GM19468 (cell line): ENCODE measurements around the gene ANTXR2.
A peak's percentile ranks its signal among the peaks of the same experiment; 100 is the strongest.

Source experiments
- ATAC-seq: cut with Tn5 transposase; IDR thresholded peaks from one replicate; pipeline ENCODE4 v1.9.1; 2021; ENCODE audit warnings: mild to moderate bottlenecking, moderate library complexity, moderate number of reproducible peaks; ENCODE audit not compliant: unreplicated experiment; ENCODE audit errors: extremely low read depth

The ANTXR2 gene

DNA sequence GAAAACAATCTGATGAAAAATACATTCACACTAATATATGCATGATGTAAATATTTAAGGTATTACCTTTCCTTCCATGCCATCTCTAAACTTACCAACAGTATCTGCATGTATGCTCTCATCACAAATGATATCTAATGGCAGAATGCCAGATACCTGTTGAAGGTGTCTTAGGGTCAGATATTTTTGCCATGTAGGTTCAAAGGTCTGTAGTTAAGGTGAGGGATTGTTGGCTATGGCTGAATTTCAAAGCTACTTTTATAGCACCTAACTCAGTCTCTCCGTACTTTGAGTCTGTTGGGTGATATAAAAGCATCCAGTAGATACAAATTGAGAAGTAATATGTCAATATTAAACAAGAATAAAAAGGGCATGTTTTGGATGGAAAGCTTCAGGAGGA is 19.8 kb upstream of the ANTXR2 start:
- ATAC-seq, result no peak

DNA sequence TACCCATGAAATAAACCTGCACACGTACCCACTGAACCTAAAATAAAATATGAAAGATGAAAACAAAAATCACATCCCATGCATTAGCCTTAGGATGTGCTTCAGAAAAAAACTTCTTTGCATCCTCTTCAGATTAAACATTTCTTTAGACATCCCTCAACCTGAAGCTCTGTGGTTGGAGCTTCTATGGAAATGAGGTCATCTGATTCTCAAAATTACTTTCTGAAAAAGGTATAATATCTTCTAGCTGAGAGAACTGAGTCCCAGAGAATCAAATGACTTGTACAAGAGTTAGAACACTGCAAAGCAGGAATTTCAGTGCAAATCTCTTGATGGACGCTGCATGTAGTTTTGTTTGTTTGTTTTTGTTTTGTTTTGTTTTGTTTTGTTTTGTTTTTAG is 19.1 kb upstream of the ANTXR2 start:
- ATAC-seq, result no peak

DNA sequence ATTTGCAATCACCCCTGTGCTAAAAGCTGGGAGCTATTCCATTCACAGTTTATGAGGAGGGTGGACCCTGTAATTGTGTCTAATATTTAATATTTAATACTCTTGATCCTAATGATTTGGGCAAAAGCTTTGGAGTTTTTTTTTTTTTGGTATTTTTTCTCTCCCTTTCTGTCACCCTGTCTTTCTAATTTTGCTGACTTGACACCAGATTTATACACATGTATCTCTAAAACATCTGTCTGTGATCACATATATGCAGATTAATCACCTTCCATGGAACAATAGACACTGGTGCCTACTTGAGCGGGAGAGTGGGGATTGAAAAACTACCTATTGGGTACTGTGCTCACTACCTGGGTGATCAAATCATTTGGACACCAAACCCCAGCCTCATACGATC is 18.7 kb upstream of the ANTXR2 start:
- ATAC-seq, result no peak

DNA sequence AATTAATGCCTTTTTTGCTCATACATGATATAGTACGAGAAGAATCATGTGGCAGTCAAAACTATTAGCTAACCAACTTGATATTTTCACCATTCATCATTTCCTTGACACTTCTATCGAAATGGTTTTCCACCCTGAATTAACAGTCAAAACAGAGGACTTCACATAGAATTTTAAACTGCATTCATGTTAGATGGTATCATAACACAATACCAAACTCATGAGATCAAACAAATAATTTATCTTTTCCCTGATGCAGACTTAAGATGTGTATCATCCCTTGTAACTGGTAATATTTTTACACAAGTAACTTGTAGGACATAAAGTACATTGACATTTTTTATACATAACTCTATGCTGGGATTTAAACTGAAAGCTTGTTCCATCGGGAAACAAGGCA is 18.2 kb upstream of the ANTXR2 start:
- no peak for ATAC-seq

DNA sequence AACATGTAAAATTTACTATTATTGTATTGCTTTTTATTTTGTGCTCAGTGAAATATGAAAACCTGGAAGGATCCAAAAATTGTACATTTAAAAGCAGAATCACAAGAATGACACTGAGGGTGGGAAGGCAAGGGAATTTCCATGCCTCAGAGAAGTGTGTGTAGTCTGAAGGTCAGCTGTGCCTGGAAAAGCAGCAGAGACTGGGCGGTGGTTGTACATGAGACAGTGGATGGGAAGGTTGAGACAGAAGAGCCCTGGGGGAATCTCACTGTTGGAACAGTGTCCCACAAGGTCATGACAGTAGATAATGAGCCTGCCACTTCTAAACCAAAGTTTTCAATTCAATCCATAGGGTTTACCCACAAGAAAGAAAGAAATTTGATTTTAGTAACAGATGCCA is 17.1 kb upstream of the ANTXR2 start:
- ATAC-seq, result no peak

DNA sequence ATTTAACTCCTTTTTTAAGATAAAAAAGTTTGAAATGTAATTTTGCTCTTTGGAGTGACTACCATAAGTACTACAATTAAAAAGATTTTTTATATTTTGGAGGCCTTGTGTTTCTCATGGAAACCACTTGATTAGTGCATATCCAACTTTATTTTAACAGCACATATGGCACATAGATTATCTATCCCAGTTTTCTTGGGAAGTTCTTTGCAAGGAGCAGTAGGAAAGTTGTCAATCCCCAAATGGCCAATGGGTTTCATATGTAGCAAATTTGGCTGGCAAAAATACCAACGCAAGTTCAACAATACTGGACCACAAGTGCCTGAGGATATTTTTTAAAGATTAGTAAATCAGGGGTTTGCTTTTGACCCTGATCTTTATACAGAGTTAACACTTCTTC is 15.4 kb upstream of the ANTXR2 start:
- ATAC-seq, result no peak

DNA sequence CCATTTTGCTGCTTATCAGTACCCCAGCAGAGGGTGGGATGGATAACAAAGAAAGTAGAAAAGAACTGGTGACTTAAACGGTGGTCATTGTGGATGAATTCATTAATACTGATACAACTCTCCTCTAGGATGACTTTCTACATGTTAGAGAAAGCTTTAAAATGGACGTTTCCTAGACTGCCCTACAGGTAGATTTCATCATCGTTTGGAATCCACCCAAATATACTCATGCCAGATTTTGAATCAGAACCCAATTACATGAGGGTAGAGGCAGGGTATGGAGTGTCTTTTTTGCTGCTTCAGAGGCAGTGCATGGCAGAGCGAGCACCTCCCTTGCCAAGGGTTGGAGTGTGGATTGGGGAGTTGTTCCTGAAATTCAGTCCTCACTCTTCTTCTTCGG is 13.3 kb upstream of the ANTXR2 start:
- ATAC-seq, result no peak

DNA sequence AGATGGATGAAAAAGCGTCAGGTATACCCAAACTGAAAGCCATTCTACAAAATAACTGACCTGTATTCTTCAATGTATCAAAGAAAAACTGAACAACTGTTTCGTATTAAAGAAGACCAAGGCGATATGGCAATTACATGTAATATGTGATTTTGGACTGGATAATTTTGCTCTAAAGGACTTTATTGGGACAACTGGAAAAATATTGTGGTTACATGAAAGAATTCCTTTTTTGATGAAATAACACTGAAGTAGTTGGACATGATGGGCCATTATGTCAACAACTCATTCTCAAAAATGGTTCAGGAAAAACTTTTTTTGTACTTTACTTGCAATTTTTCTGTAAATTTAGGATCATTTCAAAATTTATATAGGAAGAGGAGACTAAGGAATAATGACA is 12.1 kb upstream of the ANTXR2 start:
- no peak for ATAC-seq

DNA sequence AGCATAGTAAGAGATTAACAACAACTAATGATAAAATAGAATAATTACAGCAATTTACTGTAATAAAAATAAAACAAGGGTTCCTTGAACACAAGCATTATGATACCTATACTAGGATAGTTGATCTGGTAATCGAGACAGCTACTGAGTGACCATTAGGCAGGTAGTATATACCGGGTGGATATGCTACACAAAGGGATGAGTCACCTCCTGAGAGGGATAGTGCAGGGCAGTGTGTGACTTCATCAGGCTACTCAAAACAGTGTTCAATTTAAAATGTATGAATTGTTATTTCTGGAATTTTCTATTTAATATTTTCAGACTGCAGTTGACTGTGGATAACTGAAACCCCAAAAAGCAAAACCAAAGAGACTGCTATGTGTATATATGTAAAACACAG is 9.7 kb upstream of the ANTXR2 start:
- ATAC-seq, result no peak

DNA sequence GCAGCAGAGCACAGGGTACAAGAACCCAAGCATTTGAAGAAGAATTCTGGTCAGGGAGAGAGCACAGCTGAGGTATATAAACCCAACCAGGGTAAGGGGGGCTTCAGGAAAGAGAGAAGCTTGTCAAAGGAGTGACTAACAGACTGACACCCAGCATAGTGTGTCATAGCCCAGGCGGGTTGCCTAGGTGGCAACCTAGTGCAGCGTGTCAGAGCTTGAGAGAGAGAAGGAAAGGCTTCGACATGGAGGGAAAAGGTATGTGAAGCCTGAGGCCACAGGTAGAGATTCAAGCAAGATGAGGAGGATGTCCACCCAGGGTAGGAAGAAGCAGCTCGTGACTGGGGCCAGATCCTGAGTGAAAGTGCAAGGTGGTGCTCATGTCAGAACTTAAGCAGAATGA is 8.5 kb upstream of the ANTXR2 start:
- ATAC-seq, result no peak

DNA sequence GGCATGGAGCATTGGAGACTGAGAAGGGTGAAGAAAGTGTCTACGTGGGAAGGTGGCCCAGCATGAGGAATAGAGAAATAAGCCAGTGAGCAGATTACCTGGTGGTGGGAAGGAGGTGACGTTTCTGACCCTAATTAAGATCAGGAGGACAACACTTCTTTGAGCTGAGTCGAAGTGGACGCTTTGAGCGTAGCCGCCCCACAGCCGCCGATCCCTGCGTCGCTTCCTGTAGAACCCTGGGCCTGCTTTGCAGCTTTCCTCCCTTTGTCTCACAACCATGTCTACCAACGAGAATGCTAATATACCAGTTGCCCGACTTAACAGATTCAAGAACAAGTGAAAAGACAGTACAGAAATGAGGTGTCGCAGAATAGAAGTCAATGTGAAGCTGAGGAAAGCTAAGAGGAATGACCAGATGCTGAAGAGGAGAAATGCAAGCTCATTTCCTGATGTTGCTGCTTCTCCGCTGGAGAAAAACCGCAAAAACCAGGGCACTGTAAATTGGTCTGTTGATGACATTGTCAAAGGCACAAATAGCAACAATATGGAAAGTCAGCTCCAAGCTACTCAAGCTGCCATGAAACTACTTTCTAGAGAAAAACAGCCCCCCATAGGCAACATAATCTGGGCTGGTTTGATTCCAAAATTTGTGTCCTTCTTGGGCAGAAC is 6.4 kb upstream of the ANTXR2 start:
- no peak for ATAC-seq

DNA sequence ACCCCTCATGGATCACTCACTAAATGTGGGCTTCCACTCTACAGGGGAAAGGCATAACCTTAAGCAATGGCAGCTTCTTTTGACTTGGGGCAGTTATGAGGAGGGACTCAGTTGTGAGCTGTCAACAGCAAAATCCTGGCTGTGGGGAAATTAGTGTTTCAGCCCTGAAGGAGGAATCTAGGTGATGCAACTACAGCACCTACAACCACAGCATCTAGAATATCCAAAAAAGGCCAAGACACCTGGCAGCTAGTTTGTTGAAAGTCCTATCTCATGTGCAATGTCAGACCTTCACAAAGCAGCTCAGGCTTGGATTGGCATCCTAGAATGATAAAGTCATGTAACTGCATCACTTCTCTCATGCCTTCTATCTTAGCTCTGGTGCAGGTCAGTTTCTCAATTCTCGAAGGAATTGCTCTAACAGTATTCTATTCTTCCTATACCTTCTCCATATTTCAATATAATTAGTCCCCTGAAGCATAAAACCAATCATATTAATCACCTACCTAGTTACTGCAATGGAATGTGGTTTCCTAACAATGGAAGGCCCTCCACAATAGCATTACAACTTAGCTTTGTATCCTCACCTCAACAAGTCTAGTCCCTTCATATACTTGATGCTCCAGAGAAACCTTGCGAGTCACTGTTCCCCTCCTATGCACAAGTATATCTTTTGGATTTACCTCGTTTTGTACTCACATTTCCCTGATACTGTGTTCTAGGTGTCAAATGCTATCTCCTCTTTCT is 5.5 kb upstream of the ANTXR2 start:
- ATAC-seq, result no peak

DNA sequence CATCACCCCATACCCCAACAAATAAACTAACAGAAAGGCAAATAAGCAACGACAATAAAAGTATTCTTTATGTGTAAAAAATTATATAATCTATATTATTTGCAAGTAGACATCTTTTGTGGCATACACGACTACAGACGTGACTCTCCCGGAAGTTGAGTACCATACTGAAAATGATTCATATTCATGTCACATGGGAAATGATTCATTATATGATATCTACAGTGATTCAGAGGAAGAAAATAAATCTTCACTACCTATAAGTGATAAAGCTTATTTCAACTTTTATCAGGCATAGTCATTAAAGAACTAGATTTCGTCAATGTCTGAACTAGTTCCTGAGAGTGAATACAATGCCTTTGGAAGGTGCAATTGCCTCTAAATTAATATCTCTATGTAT is 4.6 kb upstream of the ANTXR2 start:
- ATAC-seq, result no peak

DNA sequence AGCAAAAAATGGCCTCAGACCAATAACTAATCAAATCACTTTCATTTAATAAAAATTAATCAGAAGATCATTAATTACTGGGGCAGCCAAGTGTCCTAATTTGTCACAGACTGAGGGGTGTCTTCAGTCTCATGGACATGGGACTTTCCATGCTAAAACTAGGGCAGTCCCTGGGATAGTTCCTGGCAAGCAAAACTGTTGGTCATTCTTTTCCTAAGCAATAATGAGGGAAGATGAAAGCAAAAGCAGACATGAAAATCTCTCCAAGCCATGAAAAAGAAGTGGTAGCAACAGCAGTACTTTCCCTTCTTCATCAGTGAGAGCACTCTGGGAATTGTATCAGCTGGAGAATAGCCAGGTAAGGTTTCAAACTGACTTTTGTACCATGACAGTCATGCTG is 3.7 kb upstream of the ANTXR2 start:
- no peak for ATAC-seq

DNA sequence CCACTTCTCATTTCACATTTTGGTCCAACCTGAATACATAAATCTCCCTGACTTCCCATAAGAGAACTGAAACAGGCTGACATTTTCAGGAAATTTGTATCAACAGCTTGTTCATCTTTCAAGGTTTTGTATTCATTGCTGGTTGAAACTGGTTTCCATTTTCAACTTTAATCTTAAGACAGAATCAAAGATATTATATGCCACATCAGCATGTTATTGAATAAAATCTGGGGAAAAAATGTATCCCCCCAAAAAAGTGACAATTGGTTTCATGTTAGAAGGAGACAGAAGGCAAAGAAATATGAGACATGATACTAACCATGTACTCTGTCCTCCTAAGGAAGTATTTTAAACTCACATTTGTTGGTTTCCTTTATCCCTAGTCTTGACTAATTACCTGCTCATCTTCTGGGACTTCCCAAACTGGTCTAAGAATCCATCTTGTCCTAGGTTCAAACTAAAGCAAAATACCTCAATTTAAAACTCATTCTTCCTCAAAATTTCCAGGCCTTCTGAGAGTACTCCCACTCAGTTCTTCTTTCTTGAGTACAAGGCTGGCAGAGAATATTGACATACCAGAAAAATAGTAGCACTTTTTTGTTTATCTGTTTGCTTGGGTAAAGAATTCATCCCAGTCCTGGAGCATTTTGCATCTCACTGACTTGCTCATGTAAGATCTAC is 3.1 kb upstream of the ANTXR2 start:
- no peak for ATAC-seq

DNA sequence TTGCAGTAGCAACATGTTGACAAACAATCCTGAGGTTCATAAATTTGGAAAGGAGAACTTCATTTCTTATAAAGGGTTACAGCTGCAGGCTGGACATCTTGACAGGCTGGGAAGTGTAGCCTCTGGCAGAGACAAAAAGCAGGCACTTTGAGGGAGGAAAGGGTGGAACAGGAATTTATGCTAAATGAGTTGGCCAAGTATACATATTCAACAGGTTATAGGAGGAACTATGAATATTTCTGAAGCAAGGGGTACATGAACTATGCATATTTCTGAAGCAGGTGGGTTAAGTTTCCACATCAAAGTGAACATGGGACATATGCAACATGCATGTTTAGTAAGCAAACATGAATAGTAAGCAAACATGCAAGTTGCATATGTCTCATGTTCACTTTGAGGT is 1.6 kb upstream of the ANTXR2 start:
- ATAC-seq, result no peak

DNA sequence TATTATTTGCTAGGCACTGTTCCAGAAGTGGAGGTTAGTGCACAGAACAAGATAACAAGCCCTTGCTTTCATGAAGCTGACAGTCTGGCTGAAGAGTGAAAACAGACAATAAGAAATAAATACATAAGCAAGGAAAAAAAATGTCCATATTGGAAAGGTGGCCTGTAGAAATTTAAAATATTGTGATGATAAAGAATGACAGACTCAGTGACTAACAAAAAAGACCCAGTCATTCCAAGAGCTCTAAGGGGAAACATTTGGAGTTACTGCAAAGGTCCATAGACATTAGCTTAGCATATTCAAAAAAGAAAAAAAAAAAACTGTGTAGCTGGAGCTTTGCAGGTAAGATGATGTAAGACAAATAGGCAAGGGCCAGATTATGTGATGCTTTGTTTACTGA is 1.0 kb upstream of the ANTXR2 start:
- ATAC-seq, result no peak

DNA sequence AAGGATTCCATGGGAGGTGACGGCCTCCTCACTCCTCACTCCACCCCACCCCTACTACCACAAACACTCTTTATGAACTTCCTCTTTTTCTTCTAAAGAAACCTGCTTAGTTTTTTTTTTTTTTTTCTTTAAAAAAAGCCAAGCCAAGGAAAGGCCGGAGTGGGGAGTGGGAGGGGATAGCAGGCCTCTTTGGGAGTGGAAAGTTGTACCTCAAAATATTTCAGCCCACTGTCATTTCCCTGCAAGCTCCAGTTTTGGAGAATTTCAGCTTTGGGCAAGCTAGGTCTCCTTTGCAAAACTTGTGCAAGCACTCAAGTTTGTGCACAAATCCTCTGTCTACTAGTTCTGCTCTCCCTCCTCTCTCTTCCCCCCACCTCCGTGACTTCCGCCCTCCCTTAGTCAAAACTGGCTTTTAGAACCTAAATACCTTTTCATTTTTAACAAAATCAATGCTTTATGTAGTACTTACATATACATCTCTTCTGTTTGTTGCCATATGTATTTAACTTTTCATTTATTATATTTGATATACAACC is 512 bp upstream of the ANTXR2 start:
- peak; percentile 9 for ATAC-seq

DNA sequence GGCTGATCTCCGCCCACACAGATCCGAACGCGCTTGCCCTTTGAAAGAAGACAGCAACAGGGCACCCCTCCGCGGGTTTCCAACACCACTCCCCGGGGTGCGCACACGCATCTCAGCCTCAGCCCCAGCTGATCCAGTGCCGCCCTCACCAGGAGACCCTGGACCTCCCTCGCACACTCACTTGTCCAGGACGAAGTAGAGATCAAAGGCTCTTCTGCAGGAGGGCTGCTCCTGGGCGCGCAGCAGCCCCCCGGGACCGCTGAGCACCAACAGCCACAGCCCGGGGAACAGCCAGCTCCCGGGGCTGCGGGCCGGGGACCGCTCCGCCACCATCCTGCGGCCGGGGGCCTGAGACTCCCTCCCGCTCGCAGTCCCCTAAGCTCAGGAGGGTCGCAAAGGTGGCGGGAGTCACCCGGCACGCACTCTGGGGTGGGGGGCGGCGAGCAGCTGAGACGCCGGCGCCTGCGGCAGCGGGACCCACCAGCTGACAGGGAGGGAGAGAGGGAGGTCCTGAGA is 743 bp downstream of the ANTXR2 start:
- peak; percentile 10 for ATAC-seq

DNA sequence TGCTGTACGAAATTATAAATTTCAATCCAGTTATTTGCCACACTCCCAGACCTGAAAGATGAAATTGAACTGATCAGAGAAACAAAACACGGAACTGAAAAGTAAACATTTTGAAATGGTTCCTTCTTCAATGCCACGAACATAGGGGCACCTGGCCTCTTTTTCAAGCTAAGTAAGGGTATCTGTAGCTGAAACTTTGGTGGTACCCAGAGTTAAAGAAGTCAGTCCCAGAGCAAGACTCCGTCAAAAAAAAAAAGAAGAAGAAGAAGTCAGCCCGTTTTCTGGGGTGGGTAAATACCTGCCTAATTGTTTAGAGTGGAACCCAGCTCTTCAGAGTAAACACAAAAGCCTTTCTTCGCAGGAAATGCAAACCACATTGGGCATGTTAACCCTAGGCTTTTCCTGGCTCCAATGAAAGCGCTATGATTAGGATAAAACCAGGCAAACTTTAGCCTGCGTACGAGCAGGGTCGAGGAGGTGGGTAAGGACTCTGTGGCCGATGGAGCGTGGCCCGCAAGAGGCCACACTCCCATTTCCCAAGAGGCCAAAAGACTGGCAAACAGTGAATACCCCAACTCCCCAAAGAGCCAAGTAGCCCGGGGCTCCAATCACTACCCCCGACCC is 1.3 kb downstream of the ANTXR2 start:
- peak; percentile 32 for ATAC-seq
